Fibroblast of villous mesenchyme (primary cell): ENCODE results near the gene TMCC2. TPM values are rescaled to one million over a fixed set of nuclear protein-coding genes. Genes with fewer than 3 reads are reported as not detected.

ENCODE experiments used
- DNase-seq: peaks from one replicate; pipeline ENCODE4 v3.0.0-alpha.2; 2010; ENCODE audit warnings: low read depth
- H3K4me3 ChIP-seq: 2 replicates; pipeline ENCODE4 v1.5.1; 2011; ENCODE audit warnings: low read depth, mild to moderate bottlenecking, low read length
- CTCF ChIP-seq: IDR thresholded peaks from 2 replicates; pipeline ENCODE4 v1.5.1; 2012; ENCODE audit warnings: low read depth, mild to moderate bottlenecking, low read length; ENCODE audit not compliant: insufficient read depth
- total RNA-seq: library from RNA; depleted of rRNA; stranded (reverse); fragments of >200 nt; gene quantifications from 2 replicates; pipeline ENCODE4 v1.2.3, GENCODE V29; 2012

The TMCC2 gene
- total RNA-seq, 1 donor = 3.5 TPM

- DNase-seq = no peak
- H3K4me3 ChIP-seq = no peak overlapping the region
- TF ChIP-seq CTCF = no peak
Observed at GRCh38 chr1:205245096-205245495, 17.4 kb downstream of the TMCC2 start.

GRCh38 chr1:205246351-205247119 is 18.8 kb downstream of the TMCC2 start:
- no peak overlapping the region for H3K4me3 ChIP-seq
- no peak for TF ChIP-seq CTCF
- no peak for DNase-seq

- DNase-seq = no peak
- no peak for TF ChIP-seq CTCF
- H3K4me3 ChIP-seq = no peak overlapping the region
Observed at GRCh38 chr1:205247130-205247921, 19.6 kb downstream of the TMCC2 start.

- TF ChIP-seq CTCF = no peak
- no peak overlapping the region for H3K4me3 ChIP-seq
- DNase-seq = peak; percentile 90
Observed at GRCh38 chr1:205248793-205249601, 21.3 kb downstream of the TMCC2 start.

GRCh38 chr1:205249651-205250050 is 21.9 kb downstream of the TMCC2 start:
- no peak for TF ChIP-seq CTCF
- H3K4me3 ChIP-seq = no peak overlapping the region
- no peak for DNase-seq

- DNase-seq = no peak
- TF ChIP-seq CTCF = no peak
Observed at GRCh38 chr1:205250699-205251098, 23.0 kb downstream of the TMCC2 start.

More at GRCh38 chr1:205250699-205251098, 23.0 kb downstream of the TMCC2 start:
- H3K4me3 ChIP-seq = no peak overlapping the region
